HL-60 (cell line): ENCODE data around the gene PTPRK.

Experiments
- GABPA ChIP-seq: IDR thresholded peaks from 2 replicates; pipeline ENCODE4 v1.6.1; 2012; ENCODE audit warnings: low read depth
- POLR2AphosphoS5 ChIP-seq: IDR thresholded peaks from 2 replicates; pipeline ENCODE4 v1.6.1; 2012; ENCODE audit warnings: low read depth
- TF ChIP-seq, protein P1 (sequence below): IDR thresholded peaks from one replicate; pipeline ENCODE4 v1.5.1; 2011; ENCODE audit warnings: low read length, control low read depth, inconsistent platforms; ENCODE audit not compliant: insufficient read depth
- TF ChIP-seq, protein P2 (sequence below): IDR thresholded peaks from 2 replicates; pipeline ENCODE4 v1.6.1; 2012; ENCODE audit warnings: low read depth; ENCODE audit not compliant: insufficient replicate concordance

DNA sequence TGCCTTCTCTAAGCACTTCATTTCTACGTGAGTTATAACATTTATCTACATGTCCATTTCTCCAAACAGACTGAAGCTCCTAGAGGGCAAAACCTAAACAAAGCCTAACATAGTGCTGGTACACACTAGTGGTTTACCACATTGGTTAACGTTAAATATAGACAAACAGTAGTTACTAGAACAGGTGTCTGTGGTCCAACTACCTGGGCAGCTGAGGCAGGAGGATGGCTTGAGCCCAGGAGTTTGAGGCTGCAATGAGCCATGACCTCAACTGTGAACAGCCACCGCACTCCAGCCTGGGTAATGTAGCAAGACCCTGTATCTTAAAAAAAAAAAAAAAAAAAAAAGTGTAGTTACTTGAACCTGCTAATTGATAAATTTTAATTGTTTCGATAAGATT, 26.5 kb downstream of the PTPRK start:
- TF ChIP-seq, protein P1, sequence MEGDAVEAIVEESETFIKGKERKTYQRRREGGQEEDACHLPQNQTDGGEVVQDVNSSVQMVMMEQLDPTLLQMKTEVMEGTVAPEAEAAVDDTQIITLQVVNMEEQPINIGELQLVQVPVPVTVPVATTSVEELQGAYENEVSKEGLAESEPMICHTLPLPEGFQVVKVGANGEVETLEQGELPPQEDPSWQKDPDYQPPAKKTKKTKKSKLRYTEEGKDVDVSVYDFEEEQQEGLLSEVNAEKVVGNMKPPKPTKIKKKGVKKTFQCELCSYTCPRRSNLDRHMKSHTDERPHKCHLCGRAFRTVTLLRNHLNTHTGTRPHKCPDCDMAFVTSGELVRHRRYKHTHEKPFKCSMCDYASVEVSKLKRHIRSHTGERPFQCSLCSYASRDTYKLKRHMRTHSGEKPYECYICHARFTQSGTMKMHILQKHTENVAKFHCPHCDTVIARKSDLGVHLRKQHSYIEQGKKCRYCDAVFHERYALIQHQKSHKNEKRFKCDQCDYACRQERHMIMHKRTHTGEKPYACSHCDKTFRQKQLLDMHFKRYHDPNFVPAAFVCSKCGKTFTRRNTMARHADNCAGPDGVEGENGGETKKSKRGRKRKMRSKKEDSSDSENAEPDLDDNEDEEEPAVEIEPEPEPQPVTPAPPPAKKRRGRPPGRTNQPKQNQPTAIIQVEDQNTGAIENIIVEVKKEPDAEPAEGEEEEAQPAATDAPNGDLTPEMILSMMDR: no peak
- TF ChIP-seq POLR2AphosphoS5: no peak
- TF ChIP-seq, protein P2, sequence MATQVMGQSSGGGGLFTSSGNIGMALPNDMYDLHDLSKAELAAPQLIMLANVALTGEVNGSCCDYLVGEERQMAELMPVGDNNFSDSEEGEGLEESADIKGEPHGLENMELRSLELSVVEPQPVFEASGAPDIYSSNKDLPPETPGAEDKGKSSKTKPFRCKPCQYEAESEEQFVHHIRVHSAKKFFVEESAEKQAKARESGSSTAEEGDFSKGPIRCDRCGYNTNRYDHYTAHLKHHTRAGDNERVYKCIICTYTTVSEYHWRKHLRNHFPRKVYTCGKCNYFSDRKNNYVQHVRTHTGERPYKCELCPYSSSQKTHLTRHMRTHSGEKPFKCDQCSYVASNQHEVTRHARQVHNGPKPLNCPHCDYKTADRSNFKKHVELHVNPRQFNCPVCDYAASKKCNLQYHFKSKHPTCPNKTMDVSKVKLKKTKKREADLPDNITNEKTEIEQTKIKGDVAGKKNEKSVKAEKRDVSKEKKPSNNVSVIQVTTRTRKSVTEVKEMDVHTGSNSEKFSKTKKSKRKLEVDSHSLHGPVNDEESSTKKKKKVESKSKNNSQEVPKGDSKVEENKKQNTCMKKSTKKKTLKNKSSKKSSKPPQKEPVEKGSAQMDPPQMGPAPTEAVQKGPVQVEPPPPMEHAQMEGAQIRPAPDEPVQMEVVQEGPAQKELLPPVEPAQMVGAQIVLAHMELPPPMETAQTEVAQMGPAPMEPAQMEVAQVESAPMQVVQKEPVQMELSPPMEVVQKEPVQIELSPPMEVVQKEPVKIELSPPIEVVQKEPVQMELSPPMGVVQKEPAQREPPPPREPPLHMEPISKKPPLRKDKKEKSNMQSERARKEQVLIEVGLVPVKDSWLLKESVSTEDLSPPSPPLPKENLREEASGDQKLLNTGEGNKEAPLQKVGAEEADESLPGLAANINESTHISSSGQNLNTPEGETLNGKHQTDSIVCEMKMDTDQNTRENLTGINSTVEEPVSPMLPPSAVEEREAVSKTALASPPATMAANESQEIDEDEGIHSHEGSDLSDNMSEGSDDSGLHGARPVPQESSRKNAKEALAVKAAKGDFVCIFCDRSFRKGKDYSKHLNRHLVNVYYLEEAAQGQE: no peak
- no peak for TF ChIP-seq GABPA
